Measurements from ENCODE around the gene ADGRD2.

The ADGRD2 gene

GRCh38 chr9:124477648-124478285 is 27.5 kb downstream of the ADGRD2 start:
- no peaks in the 10 kb centered on the region for H3K9me3 ChIP-seq
- TF ChIP-seq Cebpa-rat (IDR thresholded peaks at IDR 0.05) = no peak
- no peaks in the 10 kb centered on the region for H3K36me3 ChIP-seq
- peaks cover 19% of the 10 kb centered on the region for H3K27me3 ChIP-seq
- no peak overlapping the region for H3K9ac ChIP-seq
- H3K4me3 ChIP-seq = no peak overlapping the region
- peak overlapping the region; percentile 71 for H3K4me2 ChIP-seq
- no peaks in the 10 kb centered on the region for H4K20me1 ChIP-seq
- no peak overlapping the region for H3K27ac ChIP-seq
- peaks cover 40% of the 10 kb centered on the region for H3K4me1 ChIP-seq

GRCh38 chr9:124478354-124478753 is 28.1 kb downstream of the ADGRD2 start:
- H3K9me3 ChIP-seq = no peaks in the 10 kb centered on the region

DNA sequence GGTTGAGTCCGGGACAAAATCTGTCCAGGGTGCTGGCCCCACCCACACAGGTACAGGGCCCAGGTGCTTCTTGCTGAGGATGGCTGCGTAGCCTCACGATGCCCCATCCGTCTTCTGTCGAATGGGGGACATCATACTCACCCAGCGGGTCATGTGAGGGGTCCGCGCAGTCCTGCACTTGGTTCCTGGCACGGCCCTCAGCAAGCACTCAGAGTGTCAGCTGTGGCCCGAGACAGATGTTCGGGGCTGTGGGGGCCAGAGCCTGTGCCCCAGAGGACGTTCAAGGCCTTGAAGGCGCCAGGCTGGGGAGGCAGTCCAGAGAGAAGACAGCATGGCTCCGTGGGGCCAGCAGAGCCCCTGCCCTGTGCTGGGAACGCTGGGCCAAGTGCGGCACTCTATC is 29.1 kb downstream of the ADGRD2 start:
- Histone ChIP-seq H3K9me3 (no peaks in the 10 kb centered on the region), H3K4me2 (no peak overlapping the region), H3K36me3 (no peaks in the 10 kb centered on the region), H3K4me1 (peaks cover 40% of the 10 kb centered on the region), H3K27me3 (peaks cover 19% of the 10 kb centered on the region), H3K27ac (no peak overlapping the region), H3K9ac (no peak overlapping the region), H3K4me3 (no peak overlapping the region), H4K20me1 (no peaks in the 10 kb centered on the region)
- no peak for TF ChIP-seq Cebpa-rat (IDR thresholded peaks at IDR 0.05)

More at GRCh38 chr9:124478354-124478753, 28.1 kb downstream of the ADGRD2 start:
- no peak for TF ChIP-seq Cebpa-rat (IDR thresholded peaks at IDR 0.05)
- H3K4me1 ChIP-seq = peaks cover 40% of the 10 kb centered on the region
- peaks cover 19% of the 10 kb centered on the region for H3K27me3 ChIP-seq
- H4K20me1 ChIP-seq = no peaks in the 10 kb centered on the region
- H3K9ac ChIP-seq = no peak overlapping the region
- no peak overlapping the region for H3K4me3 ChIP-seq
- H3K27ac ChIP-seq = no peak overlapping the region
- H3K4me2 ChIP-seq = peak overlapping the region; percentile 40
- no peaks in the 10 kb centered on the region for H3K36me3 ChIP-seq

- no peak for TF ChIP-seq Cebpa-rat (IDR thresholded peaks at IDR 0.05)
- no peaks in the 10 kb centered on the region for H3K9me3 ChIP-seq
- H3K4me1 ChIP-seq = peaks cover 38% of the 10 kb centered on the region
- no peak overlapping the region for H3K4me2 ChIP-seq
- H4K20me1 ChIP-seq = no peaks in the 10 kb centered on the region
- H3K27me3 ChIP-seq = peaks cover 19% of the 10 kb centered on the region
- H3K27ac ChIP-seq = no peak overlapping the region
- H3K9ac ChIP-seq = no peak overlapping the region
- no peak overlapping the region for H3K4me3 ChIP-seq
- H3K36me3 ChIP-seq = no peaks in the 10 kb centered on the region
These were observed 29.8 kb downstream of the ADGRD2 start for GRCh38 chr9:124479947-124480620.

DNA sequence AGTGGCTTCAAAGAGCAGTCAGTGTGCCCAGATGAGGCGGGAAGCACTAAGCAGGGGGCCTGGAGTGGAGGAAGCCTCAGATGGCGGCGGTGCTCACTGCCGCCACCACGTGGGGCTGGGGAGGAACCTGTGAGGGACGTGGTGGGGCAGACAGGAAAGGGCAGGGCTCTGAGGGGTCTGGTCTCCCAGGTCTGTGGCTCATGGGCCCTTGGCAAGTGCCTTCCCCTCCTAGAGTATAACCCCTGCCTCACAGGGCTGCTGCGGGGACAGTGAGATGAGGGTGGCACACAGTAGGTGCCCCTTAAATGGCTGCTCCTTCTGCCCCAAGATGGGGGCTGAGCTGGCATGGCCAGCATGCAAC is 30.4 kb downstream of the ADGRD2 start:
- Histone ChIP-seq H3K4me2 (no peak overlapping the region), H3K4me1 (peaks cover 33% of the 10 kb centered on the region), H3K9me3 (no peaks in the 10 kb centered on the region), H3K27ac (no peak overlapping the region), H4K20me1 (no peaks in the 10 kb centered on the region), H3K27me3 (peaks cover 19% of the 10 kb centered on the region), H3K36me3 (no peaks in the 10 kb centered on the region), H3K9ac (no peak overlapping the region), H3K4me3 (no peak overlapping the region)
- no peak for TF ChIP-seq Cebpa-rat (IDR thresholded peaks at IDR 0.05)

GRCh38 chr9:124481115-124481514 is 30.9 kb downstream of the ADGRD2 start:
- no peaks in the 10 kb centered on the region for H3K9me3 ChIP-seq
- no peaks in the 10 kb centered on the region for H4K20me1 ChIP-seq
- peaks cover 19% of the 10 kb centered on the region for H3K27me3 ChIP-seq
- H3K27ac ChIP-seq = no peak overlapping the region
- no peak for TF ChIP-seq Cebpa-rat (IDR thresholded peaks at IDR 0.05)
- H3K4me1 ChIP-seq = peaks cover 28% of the 10 kb centered on the region
- H3K9ac ChIP-seq = no peak overlapping the region
- H3K4me2 ChIP-seq = no peak overlapping the region
- H3K36me3 ChIP-seq = no peaks in the 10 kb centered on the region
- no peak overlapping the region for H3K4me3 ChIP-seq

GRCh38 chr9:124482431-124483031 is 32.3 kb downstream of the ADGRD2 start:
- no peak overlapping the region for H3K4me2 ChIP-seq
- no peak overlapping the region for H3K27ac ChIP-seq
- H3K9me3 ChIP-seq = no peaks in the 10 kb centered on the region
- H3K27me3 ChIP-seq = peaks cover 8% of the 10 kb centered on the region
- H3K4me1 ChIP-seq = peaks cover 14% of the 10 kb centered on the region
- H3K9ac ChIP-seq = no peak overlapping the region
- no peak overlapping the region for H3K4me3 ChIP-seq
- no peaks in the 10 kb centered on the region for H4K20me1 ChIP-seq
- TF ChIP-seq Cebpa-rat (IDR thresholded peaks at IDR 0.05) = no peak
- H3K36me3 ChIP-seq = no peaks in the 10 kb centered on the region

DNA sequence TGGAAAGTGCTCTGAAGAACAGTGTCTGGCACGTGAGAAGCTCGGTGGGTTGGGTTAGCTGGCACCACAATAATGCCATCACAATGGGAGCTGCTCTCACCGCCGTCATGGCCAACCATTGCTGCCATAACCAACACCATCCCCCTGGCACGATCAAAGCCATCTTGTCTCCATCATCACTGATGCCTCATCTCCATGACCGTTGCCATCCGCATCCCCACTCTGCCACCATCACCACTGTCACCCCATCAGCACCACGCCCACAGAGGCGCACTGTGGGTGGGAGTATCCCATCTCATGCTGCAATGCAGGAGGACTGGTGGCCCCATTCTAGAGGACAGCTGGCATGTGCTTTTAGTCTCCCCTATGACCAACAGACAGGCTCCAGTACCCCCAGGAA is 33.2 kb downstream of the ADGRD2 start:
- H4K20me1 ChIP-seq = no peaks in the 10 kb centered on the region
- no peak overlapping the region for H3K27ac ChIP-seq
- peaks cover 1% of the 10 kb centered on the region; the same call in 1 of the 2 replicates for H3K27me3 ChIP-seq
- H3K4me2 ChIP-seq = no peak overlapping the region
- no peak overlapping the region for H3K4me3 ChIP-seq
- H3K4me1 ChIP-seq = peaks cover 8% of the 10 kb centered on the region
- no peaks in the 10 kb centered on the region for H3K36me3 ChIP-seq
- H3K9me3 ChIP-seq = no peaks in the 10 kb centered on the region
- TF ChIP-seq Cebpa-rat (IDR thresholded peaks at IDR 0.05) = no peak
- no peak overlapping the region for H3K9ac ChIP-seq

- TF ChIP-seq Cebpa-rat (IDR thresholded peaks at IDR 0.05) = no peak
These were observed 35.0 kb downstream of the ADGRD2 start for GRCh38 chr9:124485201-124485600.

DNA sequence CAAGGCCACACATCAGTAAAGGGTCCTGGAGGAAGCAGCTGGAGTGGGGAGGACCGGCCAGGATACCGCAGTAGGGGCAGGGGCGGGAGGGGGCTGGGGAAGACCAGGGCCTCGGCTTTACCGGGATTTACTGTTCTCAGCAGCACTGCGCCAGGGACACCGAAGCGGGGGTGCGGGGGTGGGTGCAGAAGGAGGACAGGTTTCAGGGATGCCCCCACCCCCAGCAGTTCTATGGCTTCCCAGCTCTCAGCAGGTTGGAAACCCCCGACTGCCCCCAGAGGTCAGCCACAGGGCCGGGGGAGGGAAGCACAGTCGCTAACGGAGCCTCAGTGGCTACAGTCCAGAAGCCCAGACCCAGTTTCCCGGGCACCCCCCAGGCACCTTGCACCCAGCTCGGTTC is 35.7 kb downstream of the ADGRD2 start:
- Histone ChIP-seq H3K4me1 (no peaks in the 10 kb centered on the region), H3K4me2 (no peak overlapping the region), H3K27me3 (no peaks in the 10 kb centered on the region), H3K4me3 (no peak overlapping the region), H4K20me1 (no peaks in the 10 kb centered on the region), H3K9ac (no peak overlapping the region), H3K36me3 (no peaks in the 10 kb centered on the region), H3K9me3 (no peaks in the 10 kb centered on the region), H3K27ac (no peak overlapping the region)
- no peak for TF ChIP-seq Cebpa-rat (IDR thresholded peaks at IDR 0.05)

More at GRCh38 chr9:124485201-124485600, 35.0 kb downstream of the ADGRD2 start:
- H3K9me3 ChIP-seq = no peaks in the 10 kb centered on the region
- H3K4me2 ChIP-seq = no peak overlapping the region
- H3K27me3 ChIP-seq = no peaks in the 10 kb centered on the region
- no peak overlapping the region for H3K9ac ChIP-seq
- H3K4me1 ChIP-seq = peaks cover 4% of the 10 kb centered on the region; the same call in 1 of the 2 replicates
- H3K4me3 ChIP-seq = no peak overlapping the region
- H4K20me1 ChIP-seq = no peaks in the 10 kb centered on the region
- H3K36me3 ChIP-seq = no peaks in the 10 kb centered on the region
- H3K27ac ChIP-seq = no peak overlapping the region

Measured in BLaER1 (cell line).